Raji (cell line): ENCODE data around the gene JPH3.

Experiments
- POLR2A ChIP-seq: IDR thresholded peaks from 2 replicates; pipeline ENCODE4 v1.6.1; 2011; ENCODE audit warnings: low read depth, low read length, control low read depth; ENCODE audit not compliant: insufficient read depth

The JPH3 gene

GRCh38 chr16:87645802-87646201 lies 43.5 kb downstream of the JPH3 start:
- no peak for TF ChIP-seq POLR2A

GRCh38 chr16:87647431-87648185 lies 45.3 kb downstream of the JPH3 start:
- TF ChIP-seq POLR2A, result no peak

- no peak for TF ChIP-seq POLR2A
These were observed 45.9 kb downstream of the JPH3 start for GRCh38 chr16:87648236-87648635.

- TF ChIP-seq POLR2A, result no peak
These were observed 46.6 kb downstream of the JPH3 start for GRCh38 chr16:87648698-87649487.

- no peak for TF ChIP-seq POLR2A
These were observed 50.1 kb downstream of the JPH3 start for GRCh38 chr16:87652386-87652785.

- TF ChIP-seq POLR2A, result no peak
These were observed 50.5 kb downstream of the JPH3 start for GRCh38 chr16:87652799-87653198.

- no peak for TF ChIP-seq POLR2A
These were observed 50.9 kb downstream of the JPH3 start for GRCh38 chr16:87653234-87653633.

- TF ChIP-seq POLR2A, result no peak
These were observed 52.5 kb downstream of the JPH3 start for GRCh38 chr16:87654826-87655225.

- TF ChIP-seq POLR2A, result no peak
These were observed 54.0 kb downstream of the JPH3 start for GRCh38 chr16:87656328-87656727.

GRCh38 chr16:87657621-87658192 lies 55.4 kb downstream of the JPH3 start:
- no peak for TF ChIP-seq POLR2A

GRCh38 chr16:87658564-87659225 lies 56.4 kb downstream of the JPH3 start:
- no peak for TF ChIP-seq POLR2A

- no peak for TF ChIP-seq POLR2A
These were observed 59.3 kb downstream of the JPH3 start for GRCh38 chr16:87661561-87661960.

- no peak for TF ChIP-seq POLR2A
These were observed 60.2 kb downstream of the JPH3 start for GRCh38 chr16:87662254-87663204.

GRCh38 chr16:87664792-87665191 lies 62.5 kb downstream of the JPH3 start:
- no peak for TF ChIP-seq POLR2A

GRCh38 chr16:87665193-87665592 lies 62.9 kb downstream of the JPH3 start:
- no peak for TF ChIP-seq POLR2A

- TF ChIP-seq POLR2A, result no peak
These were observed 64.6 kb downstream of the JPH3 start for GRCh38 chr16:87666919-87667318.
